Measurements from ENCODE around the gene SLC16A2. TPM values are rescaled to one million over a fixed set of nuclear protein-coding genes. Genes with fewer than 3 reads are reported as not detected.

Gene SLC16A2
- total RNA-seq, 6 experiments from 2014 or later, result 16.7 to 68.8 (median 53.4) TPM

DNA sequence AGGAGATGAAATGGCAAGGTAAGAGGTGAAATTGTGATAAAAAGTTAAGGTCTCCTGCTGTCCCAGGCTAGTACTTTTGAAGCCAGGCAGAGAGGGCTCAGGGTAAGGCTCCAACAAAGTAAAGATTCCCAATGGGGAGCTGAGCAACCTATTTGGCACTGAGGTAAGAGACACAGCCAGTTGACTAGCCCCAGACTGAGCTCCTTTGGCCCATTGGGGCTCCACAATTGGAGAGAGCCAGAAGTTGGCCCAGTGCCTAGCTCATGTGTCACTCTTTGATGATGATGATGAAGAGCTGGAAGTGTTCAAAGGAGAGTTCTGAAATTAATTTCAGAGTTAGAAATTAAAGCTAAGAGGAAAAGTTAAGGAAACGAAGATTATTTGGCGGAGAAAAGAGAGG lies 98.6 kb downstream of the SLC16A2 start:
- Histone ChIP-seq H3K36me3 (no peaks in the 10 kb centered on the region), H3K9me3 (no peaks in the 10 kb centered on the region), H3K4me1 (peaks cover 0 to 22% (median under 1%) of the 10 kb centered on the region in 4 donors), H3K27ac (no peak overlapping the region), H3K4me3 (no peak overlapping the region), H3K27me3 (no peaks in the 10 kb centered on the region)
- intact Hi-C loops (cut with DNase I), result no loop called here
- TF ChIP-seq, protein P1, sequence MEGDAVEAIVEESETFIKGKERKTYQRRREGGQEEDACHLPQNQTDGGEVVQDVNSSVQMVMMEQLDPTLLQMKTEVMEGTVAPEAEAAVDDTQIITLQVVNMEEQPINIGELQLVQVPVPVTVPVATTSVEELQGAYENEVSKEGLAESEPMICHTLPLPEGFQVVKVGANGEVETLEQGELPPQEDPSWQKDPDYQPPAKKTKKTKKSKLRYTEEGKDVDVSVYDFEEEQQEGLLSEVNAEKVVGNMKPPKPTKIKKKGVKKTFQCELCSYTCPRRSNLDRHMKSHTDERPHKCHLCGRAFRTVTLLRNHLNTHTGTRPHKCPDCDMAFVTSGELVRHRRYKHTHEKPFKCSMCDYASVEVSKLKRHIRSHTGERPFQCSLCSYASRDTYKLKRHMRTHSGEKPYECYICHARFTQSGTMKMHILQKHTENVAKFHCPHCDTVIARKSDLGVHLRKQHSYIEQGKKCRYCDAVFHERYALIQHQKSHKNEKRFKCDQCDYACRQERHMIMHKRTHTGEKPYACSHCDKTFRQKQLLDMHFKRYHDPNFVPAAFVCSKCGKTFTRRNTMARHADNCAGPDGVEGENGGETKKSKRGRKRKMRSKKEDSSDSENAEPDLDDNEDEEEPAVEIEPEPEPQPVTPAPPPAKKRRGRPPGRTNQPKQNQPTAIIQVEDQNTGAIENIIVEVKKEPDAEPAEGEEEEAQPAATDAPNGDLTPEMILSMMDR (IDR thresholded peaks at IDR 0.05), result no peak
- TF ChIP-seq POLR2A (IDR thresholded peaks at IDR 0.05), result no peak
- ATAC-seq (no peak), DNase-seq (no peak)
- WGBS (ENCODE audit: insufficient coverage, low coverage, low lambda C conversion rate, missing lambda C conversion rate), result 63% methylated on average over 2 of the region's 2 CpGs

DNA sequence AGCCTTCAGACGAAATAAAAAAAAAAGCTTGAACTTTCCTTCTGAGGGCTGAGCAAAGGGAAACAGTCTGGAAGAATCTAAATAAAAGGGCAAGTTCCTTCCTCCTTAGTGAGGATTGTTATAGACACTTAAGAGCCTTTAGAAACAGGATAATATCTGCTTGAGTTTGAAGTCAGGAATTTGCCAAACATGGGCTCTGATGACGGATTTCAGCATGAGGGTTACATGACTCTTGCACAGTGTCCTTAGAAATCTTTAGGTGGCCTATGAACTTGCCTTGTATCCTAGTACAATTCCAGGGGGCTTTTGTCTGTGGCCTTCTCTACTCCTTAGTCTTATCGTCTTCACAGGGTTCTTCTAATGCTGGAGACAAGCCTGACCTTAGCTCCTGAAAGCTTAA lies 99.0 kb downstream of the SLC16A2 start:
- ATAC-seq (no peak), DNase-seq (no peak)
- no peaks in the 10 kb centered on the region for H3K36me3 ChIP-seq
- 49% methylated on average over 3 of the region's 3 CpGs for WGBS (ENCODE audit: insufficient coverage, low coverage, low lambda C conversion rate, missing lambda C conversion rate)
- H3K27me3 ChIP-seq, result no peaks in the 10 kb centered on the region
- H3K27ac ChIP-seq, result no peak overlapping the region
- peaks cover 0 to 27% (median 0%) of the 10 kb centered on the region in 4 donors for H3K4me1 ChIP-seq
- TF ChIP-seq, protein P1 (IDR thresholded peaks at IDR 0.05), result no peak
- TF ChIP-seq POLR2A (IDR thresholded peaks at IDR 0.05), result no peak
- intact Hi-C loops (cut with DNase I), result no loop called here
- no peak overlapping the region for H3K4me3 ChIP-seq
- H3K9me3 ChIP-seq, result no peaks in the 10 kb centered on the region

DNA sequence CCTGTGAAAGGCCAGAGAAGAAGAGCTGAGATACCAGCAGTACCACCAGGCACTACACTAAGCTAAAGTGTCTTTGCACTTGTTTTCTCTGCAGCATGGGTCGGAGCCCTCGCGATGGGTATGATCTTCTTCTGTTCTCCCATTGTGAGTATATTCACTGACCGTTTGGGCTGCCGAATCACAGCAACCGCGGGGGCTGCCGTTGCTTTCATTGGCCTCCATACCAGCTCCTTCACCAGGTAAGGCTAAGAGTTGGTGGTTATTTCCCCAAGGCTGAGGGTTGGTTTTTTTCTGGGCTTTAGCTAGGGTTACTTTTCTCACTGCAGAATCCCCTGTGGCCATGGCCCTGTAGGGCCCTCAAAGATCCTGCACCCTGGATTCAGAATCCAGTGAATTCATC lies 99.6 kb downstream of the SLC16A2 start:
- no peak overlapping the region for H3K27ac ChIP-seq
- TF ChIP-seq, protein P1 (IDR thresholded peaks at IDR 0.05), result no peak
- TF ChIP-seq POLR2A (IDR thresholded peaks at IDR 0.05), result no peak

DNA sequence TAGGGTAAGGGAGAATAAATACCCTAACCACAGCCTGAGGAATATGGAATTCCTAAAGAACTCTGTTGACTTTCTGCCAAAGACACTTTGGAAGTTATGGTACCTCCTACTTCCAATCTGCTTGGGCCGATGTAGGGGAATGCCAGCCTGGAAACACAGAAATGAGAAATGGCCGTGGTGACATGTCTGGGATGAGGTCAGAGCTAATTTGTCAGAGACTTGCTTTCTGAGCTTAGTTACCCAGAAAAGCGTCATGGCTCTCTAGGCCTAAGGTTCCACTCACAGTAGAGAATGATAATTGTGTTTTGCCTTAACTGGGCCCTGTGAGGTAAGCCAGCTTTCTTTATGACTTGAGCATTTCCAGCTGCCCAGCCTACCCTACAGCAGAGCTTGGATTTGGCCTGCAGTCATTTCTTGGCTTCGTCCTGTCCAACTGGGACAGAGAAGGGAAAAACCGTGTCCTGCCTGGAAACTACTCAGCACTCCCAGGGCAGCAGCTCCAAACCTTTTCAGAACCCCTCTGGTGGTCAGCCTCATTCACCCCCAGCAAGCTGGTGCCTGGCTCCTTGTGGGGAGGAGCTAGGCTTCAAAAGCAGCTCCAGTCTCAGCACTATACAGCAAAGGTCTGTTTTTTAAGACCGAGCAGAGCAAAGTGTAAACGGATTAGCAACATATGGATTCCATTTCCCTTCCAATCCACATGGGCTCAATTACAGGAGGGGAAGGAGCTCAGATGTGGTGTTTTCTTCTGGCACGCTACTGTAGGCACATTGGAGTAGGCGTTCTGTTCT lies 100.9 kb downstream of the SLC16A2 start:
- Histone ChIP-seq H3K27me3 (no peaks in the 10 kb centered on the region), H3K4me3 (no peak overlapping the region), H3K36me3 (no peaks in the 10 kb centered on the region), H3K27ac (no peak overlapping the region), H3K4me1 (peaks cover 0 to 29% (median 0%) of the 10 kb centered on the region in 4 donors), H3K9me3 (no peaks in the 10 kb centered on the region)
- peak in 1 of 4 donors; percentile 13 for ATAC-seq
- WGBS (ENCODE audit: insufficient coverage, low coverage, low lambda C conversion rate, missing lambda C conversion rate), result 80% methylated on average over 8 of the region's 9 CpGs
- no peak for TF ChIP-seq POLR2A (IDR thresholded peaks at IDR 0.05)
- TF ChIP-seq, protein P1 (IDR thresholded peaks at IDR 0.05), result no peak
- intact Hi-C loops (cut with DNase I), result no loop called here
- no peak for DNase-seq

More for the DNA sequence above, 99.6 kb downstream of the SLC16A2 start:
- Histone ChIP-seq H3K36me3 (no peaks in the 10 kb centered on the region), H3K4me1 (peaks cover 0 to 29% (median 0%) of the 10 kb centered on the region in 4 donors), H3K9me3 (no peaks in the 10 kb centered on the region), H3K27me3 (no peaks in the 10 kb centered on the region), H3K4me3 (no peak overlapping the region)
- no peak for ATAC-seq
- no peak for DNase-seq
- intact Hi-C loops (cut with DNase I), result no loop called here
- WGBS (ENCODE audit: insufficient coverage, low coverage, low lambda C conversion rate, missing lambda C conversion rate), result 80% methylated on average over 2 of the region's 8 CpGs

All from right lobe of liver (tissue), 6 donors.